ENCODE measurements around the gene LRRC51. TPM values are rescaled to one million over a fixed set of nuclear protein-coding genes. Genes with fewer than 3 reads are reported as not detected.

LRRC51 gene
- total and polyA plus RNA-seq, 2 of the 4 experiments (the other 2 are of a cell fraction): 5.3 to 5.6 TPM

DNA sequence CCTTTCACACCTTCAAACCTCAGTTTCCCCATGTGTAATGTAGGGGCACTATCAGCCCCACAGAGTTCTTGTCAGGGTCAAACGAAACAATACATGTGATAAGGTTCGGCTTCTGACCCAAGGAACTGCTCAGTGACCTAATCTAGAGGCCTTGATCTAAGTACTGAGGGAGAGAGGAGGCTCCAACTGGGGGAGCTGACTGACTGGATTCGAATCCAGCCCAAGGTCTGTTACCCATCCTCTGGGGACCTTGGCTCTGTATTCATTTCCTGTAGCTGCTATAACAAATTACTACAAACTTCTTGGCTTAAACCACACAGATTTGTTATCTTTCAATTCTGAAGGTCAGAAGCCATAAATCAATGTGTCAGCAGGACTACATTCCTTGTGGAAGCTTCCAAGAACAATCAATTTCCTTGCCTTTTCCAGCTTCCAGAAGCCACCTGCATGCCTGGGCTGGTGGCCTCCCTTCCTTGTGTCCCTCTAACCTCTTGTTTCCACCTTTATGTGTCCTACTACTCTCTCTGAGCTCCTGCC is 42.5 kb downstream of the LRRC51 start:
- H3K9me3 ChIP-seq (ENCODE audit: control insufficient read depth, insufficient read depth, low read length): no peaks in the 10 kb centered on the region
- H3K14ac ChIP-seq (replicated peaks; ENCODE audit: low read depth, low read length): no peak overlapping the region
- H3K4me1 ChIP-seq (ENCODE audit: control insufficient read depth, insufficient read depth, low read length): no peaks in the 10 kb centered on the region
- in situ Hi-C loops (cut with MboI; ENCODE audit: low sequenced_read_pairs) (no loop called here), dilution Hi-C loops (cut with HindIII; ENCODE audit: low sequenced_read_pairs, unreplicated experiment) (no loop called here), intact Hi-C loops (cut with micrococcal nuclease) (no loop called here)
- H2AK9ac ChIP-seq (replicated peaks; ENCODE audit: low read depth, low read length, poor library complexity): no peak overlapping the region
- ChIA-PET CTCF (no interaction called here), POLR2A (ENCODE audit: unreplicated experiment) (no interaction called here)
- WGBS, 2 experiments (ENCODE audit: extremely low coverage in 2 of 2, insufficient read length in 1 of 2): no CpG with 5 or more reads among the region's 3 CpGs
- no peak overlapping the region for H2BK120ac ChIP-seq (ENCODE audit: low read depth, low read length)
- H3K23ac ChIP-seq (ENCODE audit: low read depth, low read length): no peak overlapping the region
- H3K36me3 ChIP-seq (ENCODE audit: control insufficient read depth, insufficient read depth, low read length): no peaks in the 10 kb centered on the region
- H3K9ac ChIP-seq (ENCODE audit: low read depth, low read length): no peak overlapping the region
- H2AFZ ChIP-seq (replicated peaks; ENCODE audit: low read length, poor library complexity): no peak overlapping the region
- H3K79me1 ChIP-seq (ENCODE audit: low read depth in 1 of 2, low read length in 2 of 2): no peaks in the 10 kb centered on the region
- H3K4me2 ChIP-seq (ENCODE audit: low read depth, low read length): no peak overlapping the region
- H4K20me1 ChIP-seq (ENCODE audit: insufficient read depth, low read length): no peaks in the 10 kb centered on the region
- no peak overlapping the region for H3K56ac ChIP-seq (ENCODE audit: extremely low read depth, insufficient read depth, low read length)
- no peak overlapping the region for H4K5ac ChIP-seq (ENCODE audit: low read depth, low read length)
- H4K91ac ChIP-seq (ENCODE audit: insufficient read depth, low read depth, low read length): no peak overlapping the region
- H2BK15ac ChIP-seq (ENCODE audit: low read depth, low read length): no peak overlapping the region
- H4K8ac ChIP-seq (ENCODE audit: low read depth in 2 of 2, low read length in 2 of 2): no peak overlapping the region
- H3K4me3 ChIP-seq (ENCODE audit: insufficient read depth, low read depth, low read length): no peak overlapping the region
- H2BK5ac ChIP-seq (ENCODE audit: low read depth, low read length, poor library complexity, severe bottlenecking): no peak overlapping the region
- no peak overlapping the region for H3K4ac ChIP-seq (ENCODE audit: low read depth, low read length)
- BruUV-seq (replicated peaks): no TSS peak
- H2BK20ac ChIP-seq (ENCODE audit: low read depth, low read length): no peak overlapping the region
- H3K27me3 ChIP-seq (ENCODE audit: control insufficient read depth, insufficient read depth, low read length): peaks cover 2% of the 10 kb centered on the region; the same call in 1 of the 2 replicates
- ATAC-seq (ENCODE audit: low read depth) (no peak), DNase-seq (no peak)
- TF ChIP-seq NFE2L2 (IDR thresholded peaks at IDR 0.05; ENCODE audit: low read depth, low read length): no peak
- TF ChIP-seq BHLHE40 (IDR thresholded peaks at IDR 0.05; ENCODE audit: low read depth, low read length): no peak
- TF ChIP-seq, protein P1, sequence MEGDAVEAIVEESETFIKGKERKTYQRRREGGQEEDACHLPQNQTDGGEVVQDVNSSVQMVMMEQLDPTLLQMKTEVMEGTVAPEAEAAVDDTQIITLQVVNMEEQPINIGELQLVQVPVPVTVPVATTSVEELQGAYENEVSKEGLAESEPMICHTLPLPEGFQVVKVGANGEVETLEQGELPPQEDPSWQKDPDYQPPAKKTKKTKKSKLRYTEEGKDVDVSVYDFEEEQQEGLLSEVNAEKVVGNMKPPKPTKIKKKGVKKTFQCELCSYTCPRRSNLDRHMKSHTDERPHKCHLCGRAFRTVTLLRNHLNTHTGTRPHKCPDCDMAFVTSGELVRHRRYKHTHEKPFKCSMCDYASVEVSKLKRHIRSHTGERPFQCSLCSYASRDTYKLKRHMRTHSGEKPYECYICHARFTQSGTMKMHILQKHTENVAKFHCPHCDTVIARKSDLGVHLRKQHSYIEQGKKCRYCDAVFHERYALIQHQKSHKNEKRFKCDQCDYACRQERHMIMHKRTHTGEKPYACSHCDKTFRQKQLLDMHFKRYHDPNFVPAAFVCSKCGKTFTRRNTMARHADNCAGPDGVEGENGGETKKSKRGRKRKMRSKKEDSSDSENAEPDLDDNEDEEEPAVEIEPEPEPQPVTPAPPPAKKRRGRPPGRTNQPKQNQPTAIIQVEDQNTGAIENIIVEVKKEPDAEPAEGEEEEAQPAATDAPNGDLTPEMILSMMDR (conservative IDR thresholded peaks at IDR 0.05; ENCODE audit: low read depth, low read length): no peak
- no peak for TF ChIP-seq RFX5 (IDR thresholded peaks at IDR 0.05; ENCODE audit: low read depth, low read length)
- no peak for TF ChIP-seq CEBPB (IDR thresholded peaks at IDR 0.05; ENCODE audit: low read depth, low read length)
- TF ChIP-seq FOS (IDR thresholded peaks at IDR 0.05; ENCODE audit: low read depth, low read length): no peak
- TF ChIP-seq MXI1 (IDR thresholded peaks at IDR 0.05; ENCODE audit: borderline replicate concordance, low read depth, low read length): no peak
- TF ChIP-seq MAZ (IDR thresholded peaks at IDR 0.05; ENCODE audit: borderline replicate concordance, low read depth, low read length): no peak
- TF ChIP-seq, protein P2, sequence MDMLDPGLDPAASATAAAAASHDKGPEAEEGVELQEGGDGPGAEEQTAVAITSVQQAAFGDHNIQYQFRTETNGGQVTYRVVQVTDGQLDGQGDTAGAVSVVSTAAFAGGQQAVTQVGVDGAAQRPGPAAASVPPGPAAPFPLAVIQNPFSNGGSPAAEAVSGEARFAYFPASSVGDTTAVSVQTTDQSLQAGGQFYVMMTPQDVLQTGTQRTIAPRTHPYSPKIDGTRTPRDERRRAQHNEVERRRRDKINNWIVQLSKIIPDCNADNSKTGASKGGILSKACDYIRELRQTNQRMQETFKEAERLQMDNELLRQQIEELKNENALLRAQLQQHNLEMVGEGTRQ (IDR thresholded peaks at IDR 0.05; ENCODE audit: low read depth, low read length): no peak
- no peak for TF ChIP-seq RAD21 (IDR thresholded peaks at IDR 0.05; ENCODE audit: low read length)
- no peak for TF ChIP-seq SMC3 (IDR thresholded peaks at IDR 0.05; ENCODE audit: low read depth, low read length)
- TF ChIP-seq CHD1 (IDR thresholded peaks at IDR 0.05; ENCODE audit: low read depth, low read length): no peak
- no peak for TF ChIP-seq RCOR1 (IDR thresholded peaks at IDR 0.05; ENCODE audit: insufficient replicate concordance, low read length)
- no peak for TF ChIP-seq MAFK (IDR thresholded peaks at IDR 0.05; ENCODE audit: low read depth, low read length)
- TF ChIP-seq, protein P3, sequence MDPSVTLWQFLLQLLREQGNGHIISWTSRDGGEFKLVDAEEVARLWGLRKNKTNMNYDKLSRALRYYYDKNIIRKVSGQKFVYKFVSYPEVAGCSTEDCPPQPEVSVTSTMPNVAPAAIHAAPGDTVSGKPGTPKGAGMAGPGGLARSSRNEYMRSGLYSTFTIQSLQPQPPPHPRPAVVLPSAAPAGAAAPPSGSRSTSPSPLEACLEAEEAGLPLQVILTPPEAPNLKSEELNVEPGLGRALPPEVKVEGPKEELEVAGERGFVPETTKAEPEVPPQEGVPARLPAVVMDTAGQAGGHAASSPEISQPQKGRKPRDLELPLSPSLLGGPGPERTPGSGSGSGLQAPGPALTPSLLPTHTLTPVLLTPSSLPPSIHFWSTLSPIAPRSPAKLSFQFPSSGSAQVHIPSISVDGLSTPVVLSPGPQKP (IDR thresholded peaks at IDR 0.05; ENCODE audit: borderline replicate concordance, low read depth, low read length): no peak
- TF ChIP-seq POLR2A (IDR thresholded peaks at IDR 0.05; ENCODE audit: low read depth, low read length): no peak
- no peaks in the 10 kb centered on the region for H3K9me1 ChIP-seq (ENCODE audit: insufficient read depth, low read length)
- H2AK5ac ChIP-seq (ENCODE audit: low read depth, low read length): no peak overlapping the region
- H3K27ac ChIP-seq (ENCODE audit: insufficient read depth, low read length): no peak overlapping the region
- no peak overlapping the region for H3K18ac ChIP-seq (ENCODE audit: low read depth, low read length)
